ENCODE results near the gene FES.
A peak's percentile ranks its signal among the peaks of the same experiment; 100 is the strongest.

FES gene

GRCh38 chr15:90929246-90930019 lies 45.1 kb downstream of the FES start:
- TF ChIP-seq CTCF (IDR thresholded peaks at IDR 0.05; ENCODE audit: low read depth, low read length) = no peak
- Histone ChIP-seq H3K9me3 (ENCODE audit: severe bottlenecking) (no peaks in the 10 kb centered on the region), H3K4me3 (ENCODE audit: low read depth, low read length) (no peak overlapping the region), H3K27ac (no peak overlapping the region), H3K27me3 (ENCODE audit: insufficient read depth, low read depth, severe bottlenecking) (no peaks in the 10 kb centered on the region), H3K36me3 (no peaks in the 10 kb centered on the region)
- DNase-seq = no peak

- Histone ChIP-seq H3K27me3 (ENCODE audit: insufficient read depth, low read depth, severe bottlenecking) (no peaks in the 10 kb centered on the region), H3K27ac (no peak overlapping the region), H3K9me3 (ENCODE audit: severe bottlenecking) (no peaks in the 10 kb centered on the region), H3K4me3 (ENCODE audit: low read depth, low read length) (no peak overlapping the region), H3K36me3 (no peaks in the 10 kb centered on the region)
- no peak for TF ChIP-seq CTCF (IDR thresholded peaks at IDR 0.05; ENCODE audit: low read depth, low read length)
- no peak for DNase-seq
These were observed 46.7 kb downstream of the FES start for GRCh38 chr15:90930861-90931574.

GRCh38 chr15:90931575-90931827 lies 47.2 kb downstream of the FES start:
- no peak overlapping the region for H3K27ac ChIP-seq
- no peak for DNase-seq

GRCh38 chr15:90931828-90932659 lies 47.7 kb downstream of the FES start, which contains the start of gene HDDC3:
HDDC3 (minus strand) TSS chr15:90932549; CDS start chr15:90932540, 9 bp downstream.
- no peaks in the 10 kb centered on the region for H3K9me3 ChIP-seq (ENCODE audit: severe bottlenecking)
- peak within 1 kb of the TSS; percentile 25 for H3K27ac ChIP-seq
- H3K27me3 ChIP-seq (ENCODE audit: insufficient read depth, low read depth, severe bottlenecking) = no peaks in the 10 kb centered on the region
- TF ChIP-seq CTCF (IDR thresholded peaks at IDR 0.05; ENCODE audit: low read depth, low read length) = peak; percentile 89
- peak within 1 kb of the TSS; percentile 74 for H3K4me3 ChIP-seq (ENCODE audit: low read depth, low read length)
- DNase-seq = peak; percentile 91
- peaks cover 3% of the 10 kb centered on the region; the same call in 1 of the 2 replicates for H3K36me3 ChIP-seq

More at GRCh38 chr15:90931575-90931827, 47.2 kb downstream of the FES start:
- Histone ChIP-seq H3K4me3 (ENCODE audit: low read depth, low read length) (peak overlapping the region; percentile 74), H3K27me3 (ENCODE audit: insufficient read depth, low read depth, severe bottlenecking) (no peaks in the 10 kb centered on the region), H3K9me3 (ENCODE audit: severe bottlenecking) (no peaks in the 10 kb centered on the region), H3K36me3 (no peaks in the 10 kb centered on the region)
- no peak for TF ChIP-seq CTCF (IDR thresholded peaks at IDR 0.05; ENCODE audit: low read depth, low read length)

- H3K36me3 ChIP-seq = peaks cover 4% of the 10 kb centered on the region; the same call in 1 of the 2 replicates
- H3K27ac ChIP-seq = no peak overlapping the region
- DNase-seq = no peak
- 0 out of 2 replicates have a peak overlapping the region, but pooled peaks have one; percentile 74 for H3K4me3 ChIP-seq (ENCODE audit: low read depth, low read length)
- H3K27me3 ChIP-seq (ENCODE audit: insufficient read depth, low read depth, severe bottlenecking) = no peaks in the 10 kb centered on the region
- H3K9me3 ChIP-seq (ENCODE audit: severe bottlenecking) = no peaks in the 10 kb centered on the region
- no peak for TF ChIP-seq CTCF (IDR thresholded peaks at IDR 0.05; ENCODE audit: low read depth, low read length)
These were observed 48.3 kb downstream of the FES start for GRCh38 chr15:90932660-90932991.
